GM21576 (cell line): Measurements from ENCODE around the gene TMEM258.

Experiments used
- ATAC-seq: cut with Tn5 transposase; IDR thresholded peaks from one replicate; pipeline ENCODE4 v1.9.1; 2021; ENCODE audit warnings: mild to moderate bottlenecking, moderate library complexity; ENCODE audit not compliant: unreplicated experiment

TMEM258 gene

DNA sequence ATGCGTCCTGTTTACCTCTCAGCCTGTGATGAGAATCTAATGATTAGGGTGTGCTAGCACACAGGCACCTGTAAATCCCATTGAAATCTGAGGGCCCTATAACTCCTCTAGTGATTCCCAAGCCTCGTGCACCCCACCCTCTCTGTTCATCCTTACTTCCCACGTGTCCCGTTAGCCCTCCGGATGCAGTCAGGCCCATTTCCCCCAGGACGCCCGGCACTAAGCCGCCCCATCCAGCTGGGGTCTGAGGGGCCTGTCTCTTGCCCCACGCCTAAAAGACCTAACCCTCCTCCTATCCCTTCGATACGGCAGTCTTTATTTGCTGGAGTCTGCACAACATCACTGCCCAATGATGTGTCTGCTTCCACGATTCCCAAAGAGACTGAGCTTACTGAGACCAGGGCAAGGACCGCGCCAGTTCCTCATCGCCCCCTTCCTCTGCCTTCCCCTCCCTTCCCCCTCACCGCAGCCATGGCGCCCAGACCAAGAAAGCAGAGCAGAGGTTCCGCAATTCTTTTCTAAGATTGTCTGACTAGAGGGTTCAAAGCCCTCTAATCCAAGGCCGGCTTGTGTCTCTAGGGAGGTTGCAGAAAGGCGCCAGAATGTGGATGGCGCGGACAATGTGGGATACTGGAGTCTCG, 34.7 kb upstream of the TMEM258 start:
- ATAC-seq: peak; percentile 4

DNA sequence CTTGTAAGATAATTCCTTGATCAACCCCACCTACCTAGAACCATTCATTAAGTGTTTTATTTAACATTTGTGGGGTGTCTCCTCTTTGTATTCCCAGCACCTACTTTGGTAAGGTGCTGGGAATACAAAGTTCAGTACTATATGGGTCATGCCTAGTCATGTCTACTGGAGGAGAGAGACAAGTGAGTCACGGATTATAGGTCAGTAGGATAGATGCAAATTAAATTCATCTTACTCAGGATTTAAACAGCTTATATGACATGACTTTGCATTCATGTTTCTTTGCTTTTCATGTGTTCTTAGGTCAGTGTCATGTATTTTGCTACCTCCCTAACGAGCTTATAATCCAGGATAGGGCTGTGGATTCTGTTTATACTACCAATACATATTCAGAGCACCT, 27.8 kb upstream of the TMEM258 start:
- ATAC-seq: no peak

DNA sequence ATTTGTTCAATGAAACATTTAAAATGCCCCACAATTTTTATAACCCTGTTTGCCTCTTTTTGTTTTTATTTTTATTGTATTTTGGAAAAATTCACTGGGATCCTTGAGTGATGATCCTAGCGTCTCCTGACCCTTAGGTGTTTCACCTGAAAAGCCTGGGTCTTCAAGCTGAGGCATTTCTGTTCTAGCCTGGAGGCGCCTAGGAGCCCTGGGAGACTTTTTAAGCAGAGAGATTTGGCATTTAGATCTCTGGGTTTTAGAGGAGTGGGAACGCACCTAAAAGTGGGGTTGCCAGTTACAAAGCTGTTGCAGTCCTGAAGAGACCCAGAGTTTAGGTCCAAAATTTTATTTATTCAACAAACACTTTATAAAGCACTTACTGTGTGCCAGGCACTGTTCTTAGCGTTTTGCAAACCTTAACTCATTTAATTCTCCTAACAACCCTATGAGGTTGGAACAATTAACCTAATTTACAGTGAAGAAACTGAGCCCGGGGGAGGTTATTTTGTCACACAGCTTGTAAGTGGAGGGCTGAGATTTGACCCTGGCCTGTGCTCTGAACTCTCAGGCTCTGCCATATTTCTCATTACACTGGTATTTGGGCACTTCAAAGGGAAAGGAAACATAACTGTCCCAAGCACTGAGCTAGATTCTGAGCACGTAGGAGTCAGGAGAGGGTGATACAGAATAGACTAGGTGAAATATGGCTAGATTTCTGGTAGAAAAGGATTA, 25.2 kb upstream of the TMEM258 start:
- no peak for ATAC-seq

DNA sequence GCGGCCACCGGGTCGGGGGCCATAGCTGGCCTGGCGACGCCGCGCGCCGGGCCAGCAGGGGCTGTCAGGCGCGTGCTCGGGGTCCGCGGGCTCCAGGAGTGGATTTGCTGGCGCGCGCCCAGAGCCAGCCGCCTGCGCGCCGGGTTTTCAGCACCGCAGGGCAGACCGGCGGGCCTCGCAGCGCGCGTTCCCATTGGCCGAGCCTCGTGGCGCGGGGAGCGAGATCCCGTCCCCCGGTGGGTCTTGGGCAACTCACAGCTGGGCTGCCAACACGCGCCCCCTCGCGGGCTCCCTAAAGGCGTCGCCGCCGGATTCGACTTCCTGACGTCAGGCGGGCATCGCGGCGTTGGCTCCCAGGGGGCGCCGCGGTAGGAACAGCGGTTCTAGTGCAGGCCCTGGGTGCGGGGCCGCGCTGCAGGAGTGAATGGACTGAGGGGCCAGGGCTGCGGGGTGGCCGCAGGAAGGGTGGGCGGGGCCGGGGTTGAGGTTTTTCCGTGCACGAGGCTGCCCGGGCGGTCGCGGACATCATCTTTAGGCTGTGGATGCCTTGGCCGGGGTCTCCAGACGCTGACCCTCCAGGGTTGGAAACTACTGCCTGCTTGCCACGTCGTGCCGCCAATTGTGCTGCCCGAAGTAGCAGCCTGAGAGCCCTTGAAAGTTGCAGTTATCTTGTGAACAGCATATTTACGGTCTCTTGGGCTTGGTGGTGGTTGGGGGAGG, 24.5 kb upstream of the TMEM258 start, which contains the start of gene FADS1:
TSS of gene FADS1 (minus strand) at position 268 of the 720 bp plus-strand sequence. CDS start at position 194, 74 bp downstream.
- ATAC-seq: peak; percentile 45

DNA sequence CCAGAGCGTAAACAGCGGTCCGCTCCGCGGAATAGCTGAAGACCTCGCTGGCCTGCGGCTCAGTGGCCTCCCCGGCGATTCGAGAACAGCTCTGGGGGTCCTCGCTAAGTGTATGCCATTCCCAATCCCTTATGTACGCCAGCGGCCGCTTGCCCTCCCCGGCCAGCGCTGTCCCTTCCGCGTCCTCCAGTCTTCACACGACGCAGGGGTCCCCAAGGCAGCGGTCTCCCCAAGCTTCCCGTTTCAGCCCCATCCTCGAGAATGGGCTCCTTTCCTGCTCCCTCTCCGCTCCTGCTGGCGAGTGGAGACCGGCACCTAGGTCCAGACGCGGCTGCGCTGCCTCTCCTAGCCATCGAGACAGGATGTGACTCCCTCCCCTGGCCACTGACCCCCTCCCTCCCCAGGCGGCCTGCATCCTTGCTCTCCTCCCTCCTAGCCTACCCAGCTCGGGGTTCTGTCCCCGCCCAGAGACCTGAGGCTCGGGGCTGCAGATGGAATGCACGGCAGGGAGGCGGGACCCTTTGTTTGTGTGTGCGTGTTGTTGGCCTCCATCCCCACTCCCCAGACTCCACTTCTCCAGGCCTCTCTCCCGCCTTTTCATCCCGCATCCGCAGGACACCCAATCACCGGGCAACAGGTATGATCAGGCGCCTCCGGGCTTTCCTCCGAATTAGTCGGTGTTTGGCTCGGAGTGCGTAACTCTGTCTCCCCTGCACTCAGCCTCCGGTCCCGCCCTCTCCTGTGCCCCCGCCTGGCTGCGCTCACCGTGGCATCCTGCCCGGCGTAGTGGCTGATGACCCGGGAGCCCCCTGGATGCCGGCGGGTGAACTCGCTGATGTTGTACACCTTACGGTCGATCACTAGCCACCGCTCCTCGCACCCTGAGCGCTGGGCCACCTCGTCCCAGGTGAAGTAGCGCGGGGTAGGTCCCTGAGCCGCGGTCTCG, 23.7 kb upstream of the TMEM258 start:
- peak; percentile 27 for ATAC-seq

DNA sequence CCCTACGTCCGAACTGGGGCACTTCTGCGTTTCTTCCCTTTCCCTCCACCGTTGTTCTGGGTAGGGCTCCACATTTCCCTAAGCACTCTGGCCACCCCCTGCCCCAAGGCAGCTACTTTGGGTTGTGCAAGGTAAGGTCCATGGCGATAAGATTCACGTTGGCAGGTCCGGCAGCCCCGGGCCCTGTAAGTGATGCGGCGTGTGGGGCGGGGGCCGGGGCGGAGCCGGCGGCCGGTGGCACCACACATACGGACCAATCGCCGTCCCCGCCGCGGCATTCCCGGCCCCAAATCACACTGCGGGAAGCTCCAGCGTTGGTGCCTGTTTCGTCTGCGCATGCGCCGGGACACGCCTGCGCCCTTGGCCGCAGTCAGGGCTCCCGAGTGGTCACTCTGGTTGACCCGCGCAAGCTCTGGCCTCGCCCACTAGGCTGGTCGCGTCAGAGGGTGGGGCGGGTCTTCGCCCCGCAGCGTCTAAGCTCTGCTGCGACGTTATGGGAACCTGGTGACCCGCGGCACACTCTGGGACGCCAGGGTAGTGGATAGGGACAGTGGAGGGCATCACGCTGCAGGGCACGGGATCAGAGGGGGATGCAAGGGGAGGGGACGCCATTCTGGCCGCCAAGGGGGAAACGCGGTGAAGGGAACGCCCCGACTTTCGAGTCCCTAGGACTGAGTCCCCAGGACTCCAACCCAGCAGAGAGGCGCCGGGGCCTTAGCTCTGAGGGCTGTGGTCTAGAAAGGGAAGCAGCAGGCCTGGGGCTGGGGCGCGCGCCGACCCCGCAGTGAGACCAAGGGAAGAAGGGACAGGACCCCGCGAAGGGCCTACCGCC, 22.8 kb upstream of the TMEM258 start:
- peak; percentile 52 for ATAC-seq

DNA sequence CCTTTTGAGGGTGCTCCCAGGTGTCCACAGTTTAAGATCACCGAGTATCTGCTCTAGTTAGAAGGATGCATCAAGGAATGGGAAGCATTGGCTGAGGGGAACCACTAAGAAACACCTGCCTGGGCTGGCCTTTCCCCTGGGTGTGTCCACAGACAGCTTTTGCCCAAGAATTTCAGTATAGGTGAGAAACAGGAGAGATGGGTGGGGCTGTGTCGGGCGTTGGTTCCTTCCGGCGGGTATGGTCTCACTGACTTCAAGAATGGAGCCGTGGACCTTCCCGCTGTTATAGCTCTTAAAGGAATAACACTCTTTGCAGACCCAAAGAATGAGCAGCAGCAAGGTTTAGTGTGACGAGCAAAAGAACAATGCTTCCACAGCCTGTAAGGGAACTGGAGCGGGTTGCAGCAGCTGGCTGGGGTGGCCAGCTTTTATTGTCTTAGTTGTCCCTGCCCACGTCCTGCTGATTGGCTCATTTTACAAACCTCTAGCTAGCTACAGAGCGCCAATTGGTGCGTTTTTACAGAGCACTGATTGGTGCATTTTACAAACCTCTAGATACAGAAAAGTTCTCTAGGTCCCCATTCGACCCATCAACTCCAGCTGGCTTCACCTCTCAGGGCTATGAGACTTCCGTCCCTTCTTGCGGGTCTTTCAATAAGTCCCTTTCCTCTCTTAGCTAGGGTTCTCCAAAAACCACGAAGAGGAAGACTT, 22.0 kb upstream of the TMEM258 start:
- ATAC-seq: no peak

DNA sequence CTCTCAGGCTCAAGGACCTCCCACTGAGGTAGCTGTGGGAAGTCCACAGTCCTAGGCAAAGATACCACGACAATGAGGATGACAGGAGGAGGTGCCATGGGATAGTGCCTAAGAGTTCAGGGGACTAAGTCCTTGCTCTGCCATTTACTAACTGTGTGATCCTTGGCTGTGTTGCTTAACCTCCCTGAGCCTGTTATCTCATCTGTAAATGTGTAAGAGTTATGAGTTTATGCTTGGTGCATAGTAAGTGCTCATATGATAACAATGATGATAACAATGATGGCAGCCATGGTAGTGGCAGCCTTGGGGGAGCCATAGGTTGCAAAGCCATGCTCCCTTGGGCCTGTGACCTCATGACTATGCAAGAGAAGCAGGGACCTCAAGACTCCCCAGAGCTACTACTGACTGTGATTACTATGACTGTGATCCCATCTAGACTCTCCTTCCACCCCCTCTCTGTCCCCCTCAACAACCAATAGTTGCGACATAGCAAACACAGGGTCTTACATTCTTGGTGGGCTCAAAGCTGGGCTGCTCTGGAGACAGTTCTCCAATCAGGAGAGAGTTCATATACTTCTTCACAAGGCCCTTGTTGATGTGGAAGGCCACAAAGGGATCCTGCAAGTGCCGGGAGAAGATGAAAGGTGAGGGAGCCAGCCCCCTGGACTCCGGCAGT, 20.5 kb upstream of the TMEM258 start:
- ATAC-seq: no peak

DNA sequence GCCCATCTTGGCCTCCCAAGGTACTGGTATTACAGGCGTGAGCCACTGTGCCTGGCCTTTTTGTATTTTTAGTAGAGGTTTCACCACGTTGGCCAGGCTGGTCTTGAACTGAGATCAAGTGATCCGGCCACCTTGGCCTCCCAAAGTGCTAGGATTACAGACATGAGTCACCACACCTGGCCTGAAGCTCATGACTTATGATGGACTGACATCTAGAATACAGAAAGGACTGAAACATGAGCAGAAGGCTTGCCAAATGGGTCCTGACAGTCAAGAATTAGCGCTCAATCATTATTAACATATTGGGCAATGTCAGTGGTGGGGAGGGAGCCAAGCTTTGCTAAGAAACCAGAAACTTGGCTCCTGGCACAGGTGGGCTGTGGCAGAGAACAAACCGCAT, 19.4 kb upstream of the TMEM258 start:
- ATAC-seq: no peak

DNA sequence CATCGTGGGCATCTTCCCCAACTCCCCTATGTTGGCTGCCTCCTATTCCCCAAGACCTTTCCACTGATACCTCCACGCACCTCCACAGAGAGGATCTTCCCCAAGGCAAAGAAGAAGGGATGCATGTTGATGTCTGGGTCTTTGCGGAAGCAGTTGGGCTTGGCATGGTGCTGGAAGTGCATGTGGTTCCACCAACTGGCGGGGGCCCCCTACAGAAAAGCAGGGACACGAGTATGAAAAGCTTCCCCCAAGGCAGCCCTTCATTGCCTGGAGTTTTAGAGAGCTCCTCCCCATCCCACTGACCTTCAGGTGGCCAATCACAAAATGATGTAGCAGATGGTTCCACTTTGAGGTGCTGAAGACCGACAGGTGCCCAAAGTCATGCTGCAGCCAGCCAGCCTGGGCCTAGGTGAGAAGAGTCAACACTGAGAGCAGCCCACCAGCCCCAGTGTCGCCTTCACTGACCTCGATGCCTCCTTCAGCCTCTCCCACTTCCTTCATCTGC, 18.3 kb upstream of the TMEM258 start:
- no peak for ATAC-seq

DNA sequence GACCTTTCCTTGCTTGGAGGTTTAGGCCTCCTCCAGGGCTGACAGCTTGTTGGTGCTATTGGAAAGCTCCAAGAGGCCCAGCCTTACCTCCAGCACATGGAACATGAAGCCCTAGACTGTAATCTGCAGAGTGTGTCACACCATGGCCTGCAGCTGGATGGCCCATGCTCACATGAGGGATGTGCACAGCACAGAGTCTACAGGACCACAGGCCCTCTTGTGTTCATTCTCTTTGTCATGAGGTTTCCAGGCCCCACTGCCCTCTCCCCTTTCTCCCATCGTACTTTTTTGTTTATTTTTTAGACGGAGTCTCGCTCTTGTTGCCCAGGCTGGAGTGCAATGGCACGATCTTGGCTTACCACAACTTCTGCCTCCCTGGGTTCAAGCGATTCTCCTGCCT, 14.4 kb upstream of the TMEM258 start:
- no peak for ATAC-seq

DNA sequence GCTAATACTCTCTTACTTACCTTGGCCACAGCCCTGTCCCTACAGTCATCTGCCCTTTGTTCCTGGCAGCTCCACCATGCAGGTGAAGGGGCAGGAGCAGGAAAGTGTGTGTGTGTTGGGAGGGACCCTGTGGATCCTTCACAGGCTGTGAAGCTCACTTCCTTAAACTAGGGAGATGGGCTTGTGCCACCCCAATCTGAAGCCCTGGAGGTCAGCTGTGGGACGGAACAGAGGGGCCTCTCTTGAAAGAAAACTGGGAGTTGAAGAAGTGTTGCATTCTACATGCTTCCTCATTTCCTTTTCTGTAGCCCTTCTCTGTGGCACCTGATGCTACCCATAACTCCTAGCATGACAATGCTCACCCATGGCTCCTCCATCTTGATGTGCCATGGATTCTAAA, 12.7 kb upstream of the TMEM258 start:
- no peak for ATAC-seq

DNA sequence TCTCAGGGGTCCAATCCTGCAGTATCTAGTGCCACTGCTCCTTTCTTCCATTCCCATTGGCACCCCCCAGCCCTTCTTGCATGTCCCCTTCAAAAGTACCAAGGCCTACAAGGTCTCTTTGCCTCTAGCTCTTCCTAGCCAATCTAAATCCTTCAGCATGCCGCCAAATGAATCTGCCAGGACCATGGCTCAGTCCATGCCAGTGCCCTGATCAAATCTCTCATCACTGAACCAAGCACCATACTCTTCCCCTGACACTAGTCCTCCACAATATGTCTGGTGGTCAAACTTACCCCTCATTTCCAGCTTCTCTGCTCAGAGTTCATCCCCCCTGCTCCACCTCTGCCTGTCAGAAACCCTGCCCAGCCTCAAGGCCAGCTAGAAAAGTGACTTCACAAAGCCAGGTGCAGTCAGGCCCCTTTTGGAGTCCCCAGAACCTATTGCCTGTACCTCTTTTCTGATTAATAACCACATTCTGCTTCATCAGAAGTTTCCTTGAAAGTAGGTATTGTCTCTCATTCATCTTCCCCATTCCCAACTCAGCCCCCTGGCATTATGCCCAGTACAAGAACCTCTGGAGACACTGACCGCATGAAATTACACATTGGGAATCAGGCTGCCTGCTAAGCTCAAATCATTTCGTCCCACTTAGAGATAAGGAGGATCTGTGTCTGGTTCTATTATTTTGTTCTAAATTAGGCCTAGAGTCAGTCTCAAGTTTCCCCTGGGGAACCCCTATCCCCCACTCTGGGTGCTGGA, 11.7 kb upstream of the TMEM258 start:
- no peak for ATAC-seq

DNA sequence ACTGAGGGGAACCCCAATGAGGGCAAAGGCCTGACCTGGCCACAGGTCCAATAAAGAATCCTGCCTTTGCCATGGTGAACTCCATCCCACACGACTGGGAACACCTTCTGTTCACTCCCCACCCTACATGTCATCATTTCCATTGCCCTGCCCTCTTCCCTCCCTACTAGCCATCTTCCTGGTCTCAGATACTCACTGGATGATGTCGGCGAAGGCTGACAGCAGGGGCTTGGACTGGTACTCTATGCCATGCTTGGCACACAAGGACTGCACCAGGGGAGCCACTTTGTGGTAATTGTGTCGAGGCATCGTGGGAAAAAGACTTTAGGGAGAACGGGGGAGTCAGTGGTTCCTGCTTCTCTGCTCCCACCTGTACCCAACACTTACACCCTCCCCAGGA, 10.2 kb upstream of the TMEM258 start:
- no peak for ATAC-seq

DNA sequence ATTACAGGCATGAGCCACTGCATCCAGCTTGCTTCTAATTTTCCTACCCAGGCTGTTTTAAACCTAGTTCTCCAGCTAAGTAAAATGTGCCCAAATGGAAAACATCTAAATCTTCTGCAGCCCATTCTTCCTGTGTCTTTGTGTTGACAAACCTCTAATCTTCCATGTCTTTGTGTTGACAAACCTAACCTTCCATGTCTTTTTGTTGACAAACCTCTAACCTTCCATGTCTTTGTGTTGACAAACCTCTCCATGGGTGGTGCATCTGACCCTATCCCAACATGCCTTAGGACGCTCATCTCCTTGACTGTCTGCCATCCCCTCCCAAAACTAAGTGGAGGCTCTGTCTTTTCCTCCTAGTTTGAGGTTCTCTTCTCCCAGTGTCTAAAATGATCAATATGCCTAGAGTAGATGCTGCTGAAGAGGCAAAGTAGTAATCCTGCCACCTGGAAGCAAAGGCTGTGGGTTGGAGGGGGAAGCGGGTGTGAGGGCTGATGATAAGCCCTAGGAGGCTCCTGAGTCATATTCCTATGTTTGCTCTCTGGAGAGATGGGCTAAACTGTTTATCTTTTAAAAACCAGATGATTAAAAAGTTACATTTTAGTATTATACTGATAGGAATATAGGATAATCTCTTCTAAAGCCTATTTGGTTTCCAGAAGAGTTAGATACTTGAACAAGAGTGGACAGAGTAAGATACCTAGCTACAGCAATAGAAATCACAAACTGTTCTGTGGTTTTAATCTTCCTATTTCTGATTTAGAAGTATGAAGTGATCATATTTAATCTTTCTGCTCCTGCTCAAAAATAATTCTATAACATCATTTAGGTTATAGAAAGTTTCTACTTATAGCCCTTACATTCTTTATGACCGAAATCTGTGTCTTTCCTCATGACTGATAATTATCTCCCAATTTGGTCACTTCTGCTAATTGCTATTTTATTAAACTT, 8.2 kb upstream of the TMEM258 start:
- ATAC-seq: no peak

DNA sequence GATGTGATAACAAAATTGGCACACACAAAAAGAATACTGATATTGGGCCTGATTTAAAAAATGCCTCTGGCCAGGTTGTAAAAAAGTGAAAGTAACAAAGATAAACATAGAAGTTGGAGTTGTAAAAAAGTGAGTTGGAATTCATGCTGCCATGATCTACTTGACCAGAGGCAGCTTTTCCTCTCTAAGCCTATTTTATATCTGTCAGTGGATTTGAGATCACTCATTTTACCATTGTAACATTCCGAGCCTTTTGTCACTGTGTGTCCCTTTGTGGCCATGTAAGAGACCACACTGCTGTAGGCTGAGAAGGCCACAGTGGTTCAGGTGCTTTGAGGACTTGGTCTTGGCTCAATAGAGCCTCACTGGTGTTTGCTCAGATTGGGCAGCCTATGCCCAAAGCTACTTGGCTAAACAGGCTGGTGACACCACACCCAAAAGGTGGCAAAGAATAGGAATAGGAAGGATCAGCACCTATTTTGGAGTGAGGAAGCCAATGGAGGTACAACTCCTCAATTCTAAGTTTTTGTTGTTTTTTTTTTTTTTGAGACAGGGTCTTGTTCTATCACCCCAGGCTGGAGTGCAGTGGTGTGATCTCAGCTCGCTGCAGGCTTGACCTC, 7.4 kb upstream of the TMEM258 start:
- ATAC-seq: no peak
